HCT116 (cell line): Measurements from ENCODE around the gene SIX5. TPM values are rescaled to one million over a fixed set of nuclear protein-coding genes. Genes with fewer than 3 reads are reported as not detected.

ENCODE experiments used
- ATAC-seq: fragments of 200-7000 bp; cut with Tn5 transposase; 2 replicates; pipeline ENCODE4 v1.9.1; 2020; ENCODE audit warnings: mild to moderate bottlenecking, moderate library complexity
- BruUV-seq: library from RNA; stranded (reverse); fragments of 400-500 nt; replicated peaks from 2 replicates; lab custom pipeline; 2021; lab: Mats Ljungman, UMichigan
- CTCF ChIA-PET: fragments of 300-600 bp; sonication (Branson Sonifier 250); formaldehyde crosslinking; loops from one replicate; lab custom pipeline; 2021; ENCODE audit warnings: antibody characterized with exemption; lab: Charles Lee
- POLR2A ChIA-PET: fragments of 300-600, 350-600 bp; sonication (Branson Sonifier 250); formaldehyde crosslinking; loops from one replicate; lab custom pipeline; 2021; ENCODE audit warnings: antibody characterized with exemption; lab: Charles Lee
- RAD21 ChIA-PET, 2 experiments: fragments of 300-600 bp; sonication (Branson Sonifier 250); formaldehyde crosslinking; loops; one replicate each; lab custom pipeline; 2023; ENCODE audit warnings: low total read pairs in 2 of 2; ENCODE audit not compliant: uncharacterized antibody in 2 of 2, unreplicated experiment in 2 of 2, low non-redundant PET in 1 of 2; lab: Charles Lee
- DNase-seq: peaks from one replicate; pipeline ENCODE4 v3.0.0-alpha.2; 2010; ENCODE audit warnings: low read depth, low spot score
- H2AFZ ChIP-seq: fragments of 200-600 bp; shearing (Covaris generic), sonication (generic); 2 replicates; pipeline ENCODE4 v1.6.1; 2017; ENCODE audit warnings: low read depth, mixed run types, mixed read lengths, antibody characterized with exemption, low read length; ENCODE audit not compliant: poor library complexity, severe bottlenecking
- H3K27ac ChIP-seq: 2 replicates; pipeline ENCODE4 v1.5.1; 2012; ENCODE audit warnings: low read depth, low read length
- H3K27me3 ChIP-seq: fragments of 200-600 bp; sonication (generic); 2 replicates; pipeline ENCODE4 v1.6.1; 2016; ENCODE audit warnings: mixed run types, low read length, mixed read lengths; ENCODE audit not compliant: insufficient read depth
- H3K36me3 ChIP-seq, 2 experiments: fragments of 200-500 bp in 1 of 2; fragments of 200-600 bp in 1 of 2; sonication (Bioruptor generic) in 1 of 2; sonication (generic) in 1 of 2; 2 replicates each; pipeline versions ENCODE4 v1.5.1 to v1.6.1; 2014 to 2016; ENCODE audit warnings: low read length in 2 of 2, inconsistent platforms in 1 of 2, mixed read lengths in 1 of 2, mixed run types in 1 of 2; ENCODE audit not compliant: insufficient read depth in 2 of 2, control insufficient read depth in 1 of 2
- H3K4me1 ChIP-seq, 2 experiments: fragments of 200-600 bp in 1 of 2; sonication (generic) in 1 of 2; 2 replicates each; pipeline versions ENCODE4 v1.5.1 to v1.6.1; 2012 to 2017; ENCODE audit warnings: low read length in 2 of 2, inconsistent platforms in 1 of 2, mild to moderate bottlenecking in 1 of 2, mixed read lengths in 1 of 2, mixed run types in 1 of 2, moderate library complexity in 1 of 2; ENCODE audit not compliant: insufficient read depth in 2 of 2, control insufficient read depth in 1 of 2
- H3K4me2 ChIP-seq: fragments of 200-600 bp; sonication (generic); 2 replicates; pipeline ENCODE4 v1.6.1; 2017; ENCODE audit warnings: mixed run types, low read length, mixed read lengths
- H3K4me3 ChIP-seq, 2 experiments: fragments of 200-600 bp in 1 of 2; sonication (generic) in 1 of 2; replicated peaks in 1 of 2; 2 replicates each; pipeline ENCODE4 v1.5.1; 2011 to 2016; ENCODE audit warnings: low read length in 2 of 2, control low read depth in 1 of 2, low read depth in 1 of 2, mild to moderate bottlenecking in 1 of 2, mixed read lengths in 1 of 2, mixed run types in 1 of 2
- H3K79me2 ChIP-seq: fragments of 200-600 bp; sonication (generic); 2 replicates; pipeline ENCODE4 v1.6.1; 2017; ENCODE audit warnings: mild to moderate bottlenecking, mixed run types, low read length, moderate library complexity, mixed read lengths; ENCODE audit not compliant: insufficient read depth
- H3K9ac ChIP-seq: fragments of 200-600 bp; sonication (generic); 2 replicates; pipeline ENCODE4 v1.6.1; 2016; ENCODE audit warnings: low read length, mixed read lengths
- H3K9me2 ChIP-seq: fragments of 200-600 bp; sonication (generic), shearing (Covaris generic); 2 replicates; pipeline ENCODE4 v1.6.1; 2017; ENCODE audit warnings: mixed run types, mild to moderate bottlenecking, moderate library complexity; ENCODE audit not compliant: insufficient read depth
- H3K9me3 ChIP-seq, 2 experiments: fragments of 200-500 bp in 1 of 2; fragments of 200-600 bp in 1 of 2; sonication (Bioruptor generic) in 1 of 2; sonication (generic) in 1 of 2; 2 replicates each; pipeline ENCODE4 v1.6.1; 2014 to 2017; ENCODE audit warnings: low read length in 2 of 2, mixed read lengths in 2 of 2, inconsistent platforms in 1 of 2, low read depth in 1 of 2, mild to moderate bottlenecking in 1 of 2, mixed run types in 1 of 2, moderate library complexity in 1 of 2; ENCODE audit not compliant: control insufficient read depth in 1 of 2, insufficient read depth in 1 of 2
- H4K20me1 ChIP-seq: fragments of 200-600 bp; sonication (generic), shearing (Covaris generic); 2 replicates; pipeline ENCODE4 v1.6.1; 2017; ENCODE audit warnings: mixed run types, mild to moderate bottlenecking, moderate library complexity; ENCODE audit not compliant: insufficient read depth
- CBX3 ChIP-seq: IDR thresholded peaks from 2 replicates; pipeline ENCODE4 v1.6.1; 2012; ENCODE audit warnings: low read depth
- CEBPB ChIP-seq: IDR thresholded peaks from 2 replicates; pipeline ENCODE4 v1.6.1; 2012; ENCODE audit warnings: low read depth
- EGR1 ChIP-seq: IDR thresholded peaks from 2 replicates; pipeline ENCODE4 v1.6.1; 2012; ENCODE audit warnings: low read depth
- ELF1 ChIP-seq: IDR thresholded peaks from 2 replicates; pipeline ENCODE4 v1.6.1; 2012; ENCODE audit warnings: low read depth, borderline replicate concordance
- EZH2phosphoT487 ChIP-seq: fragments of 200-600 bp; IDR thresholded peaks from 2 replicates; pipeline ENCODE4 v1.6.1; 2018; ENCODE audit warnings: antibody characterized with exemption, borderline replicate concordance
- FOSL1 ChIP-seq: IDR thresholded peaks from 2 replicates; pipeline ENCODE4 v1.6.1; 2012; ENCODE audit warnings: low read depth
- JUND ChIP-seq: IDR thresholded peaks from 2 replicates; pipeline ENCODE4 v1.6.1; 2012
- POLR2A ChIP-seq: IDR thresholded peaks from 2 replicates; pipeline ENCODE4 v1.7.0; 2011; ENCODE audit warnings: borderline replicate concordance; ENCODE audit not compliant: insufficient read depth, insufficient read length; ENCODE audit errors: extremely low read depth
- POLR2AphosphoS5 ChIP-seq: IDR thresholded peaks from 2 replicates; pipeline ENCODE4 v1.6.1; 2011; ENCODE audit warnings: mild to moderate bottlenecking, low read depth, low read length, moderate library complexity
- RAD21 ChIP-seq: IDR thresholded peaks from 2 replicates; pipeline ENCODE4 v1.6.1; 2012; ENCODE audit warnings: low read depth, mild to moderate bottlenecking
- SIN3A ChIP-seq: IDR thresholded peaks from 2 replicates; pipeline ENCODE4 v1.6.1; 2012; ENCODE audit warnings: low read depth
- SP1 ChIP-seq: IDR thresholded peaks from 2 replicates; pipeline ENCODE4 v1.6.1; 2012; ENCODE audit warnings: low read depth
- SRF ChIP-seq: IDR thresholded peaks from 2 replicates; pipeline ENCODE4 v1.6.1; 2012; ENCODE audit warnings: low read depth
- TCF7L2 ChIP-seq: IDR thresholded peaks from 2 replicates; pipeline ENCODE4 v1.7.0; 2011; ENCODE audit warnings: borderline replicate concordance, inconsistent platforms; ENCODE audit not compliant: insufficient read depth, insufficient read length; ENCODE audit errors: extremely low read depth
- YY1 ChIP-seq: IDR thresholded peaks from 2 replicates; pipeline ENCODE4 v1.6.1; 2011; ENCODE audit warnings: low read length, low read depth, moderate library complexity, mild to moderate bottlenecking; ENCODE audit not compliant: insufficient replicate concordance; ENCODE audit errors: extremely low read depth
- ZFX ChIP-seq: fragments of 450-650 bp; IDR thresholded peaks from 2 replicates; pipeline ENCODE4 v1.6.1; 2017
- ZNF274 ChIP-seq: fragments of 200-500 bp; sonication (Bioruptor generic); IDR thresholded peaks from 2 replicates; pipeline ENCODE4 v1.6.1; 2014; ENCODE audit warnings: mild to moderate bottlenecking, low read depth, low read length, inconsistent platforms
- intact Hi-C: fragments of 100-400 bp; cut with micrococcal nuclease; formaldehyde crosslinking; loops from 2 replicates; pipeline ENCODE4 v1.10.0; 2022
- total RNA-seq: library from RNA; stranded (reverse); gene quantifications from one replicate; pipeline ENCODE4 v1.2.1, GENCODE V29; 2021; ENCODE audit not compliant: unreplicated experiment
- TF ChIP-seq, protein P1 (sequence below): IDR thresholded peaks from 2 replicates; pipeline ENCODE4 v1.6.1; 2011; ENCODE audit warnings: mild to moderate bottlenecking, low read length, moderate library complexity; ENCODE audit not compliant: insufficient replicate concordance; ENCODE audit errors: extremely low read depth
- TF ChIP-seq, protein P2 (sequence below), 3 experiments: fragments of 200-600 bp in 1 of 3; sonication (generic) in 1 of 3; IDR thresholded peaks in 2 of 3; conservative IDR thresholded peaks in 1 of 3; 2 replicates each; pipeline ENCODE4 v1.5.1; 2012 to 2017; ENCODE audit warnings: low read depth in 2 of 3, low read length in 2 of 3, antibody characterized with exemption in 1 of 3, borderline replicate concordance in 1 of 3, control low read depth in 1 of 3, mild to moderate bottlenecking in 1 of 3, mixed read lengths in 1 of 3, mixed run types in 1 of 3, moderate library complexity in 1 of 3; ENCODE audit not compliant: insufficient read depth in 1 of 3

The SIX5 gene
- total RNA-seq, 1 experiment from 2014 or later, result 18.3 TPM

DNA sequence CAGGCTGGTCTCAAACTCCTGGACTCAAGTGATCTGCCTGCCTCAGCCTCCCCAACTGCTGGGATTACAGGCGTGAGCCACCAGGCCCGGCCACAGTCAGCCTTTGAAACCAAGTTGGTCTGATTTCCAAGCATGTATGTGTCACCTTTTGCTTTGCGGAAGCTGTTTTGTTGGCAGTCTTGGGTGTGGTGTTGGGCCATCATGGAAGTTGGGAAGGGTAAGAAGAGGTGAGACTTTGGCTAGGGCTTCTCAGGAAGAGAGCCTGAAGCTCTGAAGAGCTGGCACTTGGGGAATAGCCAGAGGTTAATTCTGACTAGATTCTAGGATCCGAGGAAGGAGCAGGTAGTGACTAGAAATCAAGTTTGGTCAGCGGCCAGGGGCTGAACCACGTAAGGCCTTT is 43.2 kb upstream of the SIX5 start:
- ChIA-PET RAD21 (no interaction called here), POLR2A (no interaction called here), CTCF (interaction anchor here (2.5 kb wide), 1 partner anchor 13 kb away, joined by 9 read pairs; no protein-coding TSS in a partner anchor)
- Histone ChIP-seq H3K9me2 (no peaks in the 10 kb centered on the region), H4K20me1 (no peaks in the 10 kb centered on the region), H3K4me1 (peaks cover 4 to 18% of the 10 kb centered on the region in 2 experiments; a peak in 3 of 4 replicates), H3K9ac (no peak overlapping the region), H3K79me2 (no peaks in the 10 kb centered on the region), H3K27ac (no peak overlapping the region), H3K9me3 (no peaks in the 10 kb centered on the region), H3K4me2 (no peak overlapping the region), H3K36me3 (peaks cover 0 to 5% of the 10 kb centered on the region in 2 experiments; a peak in 2 of 4 replicates), H3K27me3 (no peaks in the 10 kb centered on the region), H3K4me3 (no peak overlapping the region), H2AFZ (no peak overlapping the region)
- ATAC-seq (no peak), DNase-seq (no peak)
- no peak for TF ChIP-seq RAD21
- TF ChIP-seq SIN3A, result no peak
- no peak for TF ChIP-seq CEBPB
- TF ChIP-seq, protein P1, sequence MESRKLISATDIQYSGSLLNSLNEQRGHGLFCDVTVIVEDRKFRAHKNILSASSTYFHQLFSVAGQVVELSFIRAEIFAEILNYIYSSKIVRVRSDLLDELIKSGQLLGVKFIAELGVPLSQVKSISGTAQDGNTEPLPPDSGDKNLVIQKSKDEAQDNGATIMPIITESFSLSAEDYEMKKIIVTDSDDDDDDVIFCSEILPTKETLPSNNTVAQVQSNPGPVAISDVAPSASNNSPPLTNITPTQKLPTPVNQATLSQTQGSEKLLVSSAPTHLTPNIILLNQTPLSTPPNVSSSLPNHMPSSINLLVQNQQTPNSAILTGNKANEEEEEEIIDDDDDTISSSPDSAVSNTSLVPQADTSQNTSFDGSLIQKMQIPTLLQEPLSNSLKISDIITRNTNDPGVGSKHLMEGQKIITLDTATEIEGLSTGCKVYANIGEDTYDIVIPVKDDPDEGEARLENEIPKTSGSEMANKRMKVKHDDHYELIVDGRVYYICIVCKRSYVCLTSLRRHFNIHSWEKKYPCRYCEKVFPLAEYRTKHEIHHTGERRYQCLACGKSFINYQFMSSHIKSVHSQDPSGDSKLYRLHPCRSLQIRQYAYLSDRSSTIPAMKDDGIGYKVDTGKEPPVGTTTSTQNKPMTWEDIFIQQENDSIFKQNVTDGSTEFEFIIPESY, result no peak
- TF ChIP-seq, protein P2, sequence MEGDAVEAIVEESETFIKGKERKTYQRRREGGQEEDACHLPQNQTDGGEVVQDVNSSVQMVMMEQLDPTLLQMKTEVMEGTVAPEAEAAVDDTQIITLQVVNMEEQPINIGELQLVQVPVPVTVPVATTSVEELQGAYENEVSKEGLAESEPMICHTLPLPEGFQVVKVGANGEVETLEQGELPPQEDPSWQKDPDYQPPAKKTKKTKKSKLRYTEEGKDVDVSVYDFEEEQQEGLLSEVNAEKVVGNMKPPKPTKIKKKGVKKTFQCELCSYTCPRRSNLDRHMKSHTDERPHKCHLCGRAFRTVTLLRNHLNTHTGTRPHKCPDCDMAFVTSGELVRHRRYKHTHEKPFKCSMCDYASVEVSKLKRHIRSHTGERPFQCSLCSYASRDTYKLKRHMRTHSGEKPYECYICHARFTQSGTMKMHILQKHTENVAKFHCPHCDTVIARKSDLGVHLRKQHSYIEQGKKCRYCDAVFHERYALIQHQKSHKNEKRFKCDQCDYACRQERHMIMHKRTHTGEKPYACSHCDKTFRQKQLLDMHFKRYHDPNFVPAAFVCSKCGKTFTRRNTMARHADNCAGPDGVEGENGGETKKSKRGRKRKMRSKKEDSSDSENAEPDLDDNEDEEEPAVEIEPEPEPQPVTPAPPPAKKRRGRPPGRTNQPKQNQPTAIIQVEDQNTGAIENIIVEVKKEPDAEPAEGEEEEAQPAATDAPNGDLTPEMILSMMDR (IDR thresholded peaks at IDR 0.05 in 2 of 3, conservative IDR thresholded peaks at IDR 0.05 in 1 of 3; ENCODE audit: borderline replicate concordance in 1 of 3, insufficient read depth in 1 of 3, low read depth in 2 of 3, low read length in 2 of 3), result no peak
- no peak for TF ChIP-seq EZH2phosphoT487
- no peak for TF ChIP-seq POLR2A
- no peak for TF ChIP-seq ELF1
- no peak for TF ChIP-seq TCF7L2
- no peak for TF ChIP-seq CBX3
- TF ChIP-seq JUND, result no peak
- TF ChIP-seq SRF, result no peak
- no peak for TF ChIP-seq FOSL1
- no peak for TF ChIP-seq EGR1
- TF ChIP-seq ZFX, result no peak
- no peak for TF ChIP-seq ZNF274
- no peak for TF ChIP-seq POLR2AphosphoS5
- no peak for TF ChIP-seq YY1
- no peak for TF ChIP-seq SP1
- intact Hi-C loops, result no loop called here
- BruUV-seq, result no TSS peak
